Fibroblast of lung (primary cell): Measurements from ENCODE around the gene ARHGAP12. TPM values are rescaled to one million over a fixed set of nuclear protein-coding genes. Genes with fewer than 3 reads are reported as not detected.

Source experiments
- DNase-seq, 2 donors: peaks; one replicate each; pipeline versions ENCODE4 v3.0.0 to v3.0.0-alpha.2; 2010; ENCODE audit warnings: low read depth in 2 of 2
- H2AFZ ChIP-seq: 2 replicates; pipeline ENCODE4 v1.5.1; 2012; ENCODE audit warnings: low read length, control low read depth, inconsistent platforms
- H3K27ac ChIP-seq: 2 replicates; pipeline ENCODE4 v1.5.1; 2011; ENCODE audit warnings: low read length, control low read depth; ENCODE audit not compliant: insufficient read depth
- H3K27me3 ChIP-seq: 2 replicates; pipeline ENCODE4 v1.5.1; 2011; ENCODE audit warnings: mild to moderate bottlenecking, low read length; ENCODE audit not compliant: control insufficient read depth, insufficient read depth
- H3K36me3 ChIP-seq: 2 replicates; pipeline ENCODE4 v1.5.1; 2011; ENCODE audit warnings: low read length; ENCODE audit not compliant: control insufficient read depth, insufficient read depth
- H3K4me1 ChIP-seq: 2 replicates; pipeline ENCODE4 v1.5.1; 2011; ENCODE audit warnings: low read length; ENCODE audit not compliant: control insufficient read depth, insufficient read depth; ENCODE audit errors: extremely low read depth
- H3K4me2 ChIP-seq: 2 replicates; pipeline ENCODE4 v1.5.1; 2011; ENCODE audit warnings: low read length, control low read depth; ENCODE audit not compliant: insufficient read depth; ENCODE audit errors: extremely low read depth
- H3K4me3 ChIP-seq, 4 experiments: fragments of 200-600 bp in 1 of 4; sonication (generic) in 1 of 4; replicated peaks in 1 of 4; 2 replicates each; pipeline ENCODE4 v1.5.1; 2011 to 2016; ENCODE audit warnings: low read length in 4 of 4, low read depth in 3 of 4, mild to moderate bottlenecking in 3 of 4, control low read depth in 2 of 4, inconsistent platforms in 1 of 4, mixed read lengths in 1 of 4; ENCODE audit not compliant: insufficient read depth in 1 of 4; ENCODE audit errors: control extremely low read depth in 1 of 4
- H3K79me2 ChIP-seq: 2 replicates; pipeline ENCODE4 v1.5.1; 2012; ENCODE audit warnings: mild to moderate bottlenecking, low read length, inconsistent platforms; ENCODE audit not compliant: control insufficient read depth, insufficient read depth
- H3K9ac ChIP-seq: 2 replicates; pipeline ENCODE4 v1.5.1; 2011; ENCODE audit warnings: mild to moderate bottlenecking, low read length, control low read depth; ENCODE audit not compliant: insufficient read depth
- H3K9me3 ChIP-seq: 2 replicates; pipeline ENCODE4 v1.5.1; 2012; ENCODE audit warnings: low read depth, low read length; ENCODE audit not compliant: control insufficient read depth, insufficient read depth
- H4K20me1 ChIP-seq: 2 replicates; pipeline ENCODE4 v1.5.1; 2011; ENCODE audit warnings: low read length; ENCODE audit not compliant: control insufficient read depth, insufficient read depth; ENCODE audit errors: extremely low read depth
- EZH2 ChIP-seq: IDR thresholded peaks from 2 replicates; pipeline ENCODE4 v1.5.1; 2012; ENCODE audit warnings: low read length, control low read depth, mild to moderate bottlenecking; ENCODE audit errors: missing control alignments
- polyA plus RNA-seq, 2 donors: library from polyadenylated mRNA; depleted of rRNA in 1 of 2; stranded (reverse) in 1 of 2; unstranded in 1 of 2; fragments of >200 nt; gene quantifications; 2 replicates each; pipeline ENCODE4 v1.2.1, GENCODE V29; 2011 to 2012; ENCODE audit warnings: missing spikeins in 1 of 2
- total RNA-seq: library from RNA; depleted of rRNA; stranded (reverse); fragments of >200 nt; gene quantifications from 2 replicates; pipeline ENCODE4 v1.2.1, GENCODE V29; 2014
- TF ChIP-seq, protein P1 (sequence below), 2 donors: IDR thresholded peaks in 1 of 2; conservative IDR thresholded peaks in 1 of 2; 1 replicate in 1 of 2; 2 replicates in 1 of 2; pipeline ENCODE4 v1.5.1; 2011 to 2012; ENCODE audit warnings: low read length in 2 of 2, control low read depth in 1 of 2, inconsistent platforms in 1 of 2, low read depth in 1 of 2, mild to moderate bottlenecking in 1 of 2

ARHGAP12 gene
- total and polyA plus RNA-seq, 2 donors (not counting 1 experiment from before 2014, with no cell fraction given): 24.0 to 63.1 TPM

DNA sequence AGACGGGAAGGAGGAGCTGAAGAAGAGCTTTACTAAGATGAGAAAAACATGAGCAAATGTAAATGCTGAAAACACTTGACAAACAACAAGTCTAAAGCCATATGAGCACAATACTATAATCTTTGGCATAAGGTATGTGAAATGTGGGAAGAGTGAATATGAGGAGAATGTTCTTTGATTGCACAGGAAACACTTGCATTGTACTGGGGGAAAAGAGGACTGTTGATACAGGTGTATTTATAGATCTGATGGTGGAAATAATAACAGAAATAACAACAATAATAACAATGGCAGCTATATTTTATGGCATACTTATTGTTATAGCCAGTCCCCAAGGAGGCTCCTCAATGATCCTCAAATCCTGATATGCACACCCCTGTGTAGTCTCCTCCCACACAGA is 23.0 kb downstream of the ARHGAP12 start:
- H3K9me3 ChIP-seq: no peaks in the 10 kb centered on the region
- no peak for TF ChIP-seq EZH2
- TF ChIP-seq, protein P1, sequence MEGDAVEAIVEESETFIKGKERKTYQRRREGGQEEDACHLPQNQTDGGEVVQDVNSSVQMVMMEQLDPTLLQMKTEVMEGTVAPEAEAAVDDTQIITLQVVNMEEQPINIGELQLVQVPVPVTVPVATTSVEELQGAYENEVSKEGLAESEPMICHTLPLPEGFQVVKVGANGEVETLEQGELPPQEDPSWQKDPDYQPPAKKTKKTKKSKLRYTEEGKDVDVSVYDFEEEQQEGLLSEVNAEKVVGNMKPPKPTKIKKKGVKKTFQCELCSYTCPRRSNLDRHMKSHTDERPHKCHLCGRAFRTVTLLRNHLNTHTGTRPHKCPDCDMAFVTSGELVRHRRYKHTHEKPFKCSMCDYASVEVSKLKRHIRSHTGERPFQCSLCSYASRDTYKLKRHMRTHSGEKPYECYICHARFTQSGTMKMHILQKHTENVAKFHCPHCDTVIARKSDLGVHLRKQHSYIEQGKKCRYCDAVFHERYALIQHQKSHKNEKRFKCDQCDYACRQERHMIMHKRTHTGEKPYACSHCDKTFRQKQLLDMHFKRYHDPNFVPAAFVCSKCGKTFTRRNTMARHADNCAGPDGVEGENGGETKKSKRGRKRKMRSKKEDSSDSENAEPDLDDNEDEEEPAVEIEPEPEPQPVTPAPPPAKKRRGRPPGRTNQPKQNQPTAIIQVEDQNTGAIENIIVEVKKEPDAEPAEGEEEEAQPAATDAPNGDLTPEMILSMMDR (conservative IDR thresholded peaks at IDR 0.05 in 1 of 2, IDR thresholded peaks at IDR 0.05 in 1 of 2; ENCODE audit: low read depth in 1 of 2, low read length in 2 of 2): no peak
- H3K4me1 ChIP-seq: peaks cover 2% of the 10 kb centered on the region
- H3K79me2 ChIP-seq: peaks cover 28% of the 10 kb centered on the region
- no peaks in the 10 kb centered on the region for H4K20me1 ChIP-seq
- no peak overlapping the region for H3K27ac ChIP-seq
- H3K4me2 ChIP-seq: no peak overlapping the region
- no peak for DNase-seq
- H3K27me3 ChIP-seq: no peaks in the 10 kb centered on the region
- H3K9ac ChIP-seq: no peak overlapping the region
- no peaks in the 10 kb centered on the region for H3K36me3 ChIP-seq
- no peak overlapping the region for H3K4me3 ChIP-seq
- H2AFZ ChIP-seq: no peak overlapping the region

GRCh38 chr10:31902625-31903024 is 26.0 kb downstream of the ARHGAP12 start:
- no peak overlapping the region for H3K9ac ChIP-seq
- DNase-seq: no peak
- no peaks in the 10 kb centered on the region for H4K20me1 ChIP-seq
- TF ChIP-seq, protein P1 (conservative IDR thresholded peaks at IDR 0.05 in 1 of 2, IDR thresholded peaks at IDR 0.05 in 1 of 2; ENCODE audit: low read depth in 1 of 2, low read length in 2 of 2): no peak
- no peak for TF ChIP-seq EZH2
- no peak overlapping the region for H3K27ac ChIP-seq
- no peaks in the 10 kb centered on the region for H3K9me3 ChIP-seq
- H3K36me3 ChIP-seq: no peaks in the 10 kb centered on the region
- H3K4me2 ChIP-seq: no peak overlapping the region
- H3K79me2 ChIP-seq: peaks cover 39% of the 10 kb centered on the region
- H2AFZ ChIP-seq: no peak overlapping the region
- peaks cover 2% of the 10 kb centered on the region for H3K4me1 ChIP-seq
- no peaks in the 10 kb centered on the region for H3K27me3 ChIP-seq
- H3K4me3 ChIP-seq: no peak overlapping the region

- Histone ChIP-seq H3K9me3 (no peaks in the 10 kb centered on the region), H3K36me3 (no peaks in the 10 kb centered on the region), H3K4me1 (no peaks in the 10 kb centered on the region), H3K4me3 (no peak overlapping the region), H3K9ac (no peak overlapping the region), H2AFZ (no peak overlapping the region), H3K4me2 (no peak overlapping the region), H3K79me2 (peaks cover 27% of the 10 kb centered on the region), H3K27ac (no peak overlapping the region), H3K27me3 (no peaks in the 10 kb centered on the region), H4K20me1 (no peaks in the 10 kb centered on the region)
- TF ChIP-seq EZH2: no peak
- TF ChIP-seq, protein P1 (conservative IDR thresholded peaks at IDR 0.05 in 1 of 2, IDR thresholded peaks at IDR 0.05 in 1 of 2; ENCODE audit: low read depth in 1 of 2, low read length in 2 of 2): no peak
- DNase-seq: peak; percentile 21 to 41
These were observed 31.1 kb downstream of the ARHGAP12 start for GRCh38 chr10:31897506-31897905.
